GM12892 (cell line): ENCODE measurements around the gene LPCAT3.

ENCODE experiments used
- POLR2A ChIP-seq: IDR thresholded peaks from 2 replicates; pipeline ENCODE4 v1.6.1; 2011; ENCODE audit warnings: low read depth, low read length, control low read depth
- POLR2AphosphoS5 ChIP-seq: IDR thresholded peaks from 2 replicates; pipeline ENCODE4 v1.6.1; 2011; ENCODE audit warnings: low read depth, low read length, control low read depth
- TAF1 ChIP-seq: IDR thresholded peaks from 2 replicates; pipeline ENCODE4 v1.6.1; 2011; ENCODE audit warnings: low read depth, mild to moderate bottlenecking, control low read depth, low read length, borderline replicate concordance

- TF ChIP-seq POLR2A (no peak), POLR2AphosphoS5 (no peak), TAF1 (no peak)
Measured at GRCh38 chr12:6929466-6930452, 88.5 kb downstream of the LPCAT3 start.
